Spinal cord (tissue), 10 donors: ENCODE results near the gene RYK. TPM values are rescaled to one million over a fixed set of nuclear protein-coding genes. Genes with fewer than 3 reads are reported as not detected.

Source experiments
- DNase-seq, 6 donors: peaks; one replicate each; pipeline versions ENCODE4 v3.0.0 to v3.0.0-alpha.2; 2013 to 2015; ENCODE audit warnings: low spot score in 6 of 6, low read depth in 4 of 6
- H3K27ac ChIP-seq: one replicate; pipeline ENCODE4 v1.5.1; 2013; ENCODE audit warnings: low read depth, low read length, control low read depth
- H3K27me3 ChIP-seq: one replicate; pipeline ENCODE4 v1.6.1; 2013; ENCODE audit warnings: low read length; ENCODE audit not compliant: control insufficient read depth, insufficient read depth
- H3K36me3 ChIP-seq: one replicate; pipeline ENCODE4 v1.6.1; 2013; ENCODE audit warnings: low read length; ENCODE audit not compliant: control insufficient read depth, insufficient read depth
- H3K4me1 ChIP-seq: one replicate; pipeline ENCODE4 v1.6.1; 2013; ENCODE audit warnings: low read length; ENCODE audit not compliant: control insufficient read depth, insufficient read depth
- H3K4me3 ChIP-seq: one replicate; pipeline ENCODE4 v1.5.1; 2013; ENCODE audit warnings: low read depth, low read length, control low read depth
- H3K9me3 ChIP-seq: one replicate; pipeline ENCODE4 v1.6.1; 2013; ENCODE audit warnings: low read length; ENCODE audit not compliant: control insufficient read depth, insufficient read depth
- WGBS: methylation state at CpG from one replicate; pipeline ENCODE4 v1.1.5; 2013; ENCODE audit warnings: missing lambda C conversion rate; ENCODE audit not compliant: insufficient coverage; 5-methylcytosine and 5-hydroxymethylcytosine counted together
- polyA plus RNA-seq, 2 donors: library from polyadenylated mRNA; unstranded; fragments of 120-200 nt; gene quantifications; one replicate each; pipeline ENCODE4 v1.2.1, GENCODE V29; 2013; ENCODE audit not compliant: insufficient read length in 2 of 2
- total RNA-seq, 2 donors: library from RNA; depleted of rRNA in 1 of 2; stranded (reverse); fragments of 120-200 nt in 1 of 2; fragments of >200 nt in 1 of 2; gene quantifications; one replicate each; pipeline versions ENCODE4 v1.2.3 to v1.2.4, GENCODE V29; 2013 to 2014
- donor health status: healthy.

RYK gene
- total and polyA plus RNA-seq, 4 donors, result 39.6 to 92.2 (median 66.2) TPM

DNA sequence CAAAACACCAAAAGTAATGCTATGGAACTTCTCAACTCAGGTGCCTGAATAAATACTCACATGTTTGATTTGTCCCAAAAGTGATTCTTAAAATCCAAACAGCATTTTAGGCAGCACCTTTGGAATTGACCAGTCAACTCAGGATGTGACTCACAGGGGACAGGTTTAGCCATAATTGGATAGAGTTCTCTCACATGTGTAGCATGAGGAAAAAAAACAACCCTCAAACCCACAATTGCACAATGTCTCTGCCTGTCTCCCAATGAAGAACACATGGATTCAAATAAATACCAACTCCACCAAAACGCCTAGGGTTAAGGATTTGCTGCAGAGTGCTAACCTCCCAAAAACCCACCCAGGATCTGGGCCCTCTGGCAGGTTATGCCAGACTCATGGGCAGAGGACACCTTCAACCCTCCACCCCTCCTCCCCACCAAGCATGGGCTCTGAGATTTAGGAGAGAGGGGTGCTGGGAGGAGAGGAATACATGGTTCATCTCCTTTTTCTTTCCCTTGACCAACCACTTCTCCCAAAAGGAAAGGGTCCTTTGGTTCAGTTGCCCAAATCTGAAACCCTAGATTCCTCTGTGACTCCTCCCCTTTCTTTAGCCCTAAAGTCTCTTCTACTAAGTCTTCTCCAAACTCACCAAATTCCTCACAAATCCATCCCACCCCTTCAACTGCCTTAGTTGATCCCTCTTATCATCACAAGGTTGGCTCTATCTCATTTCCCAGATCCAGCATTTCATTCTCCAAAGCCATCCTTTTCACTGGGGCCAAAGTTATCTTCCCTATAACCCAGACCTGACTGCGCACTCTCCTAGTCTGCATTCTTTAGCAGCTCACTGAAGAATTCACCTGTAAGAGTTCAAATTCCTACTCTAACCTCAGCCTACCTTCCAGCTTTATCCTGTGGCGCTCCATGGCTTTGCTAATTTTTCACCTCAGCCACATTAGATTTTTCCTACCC is 7.7 kb downstream of the RYK start:
- WGBS, result 100% methylated on average over 3 of the region's 3 CpGs
- no peaks in the 10 kb centered on the region for H3K4me1 ChIP-seq

DNA sequence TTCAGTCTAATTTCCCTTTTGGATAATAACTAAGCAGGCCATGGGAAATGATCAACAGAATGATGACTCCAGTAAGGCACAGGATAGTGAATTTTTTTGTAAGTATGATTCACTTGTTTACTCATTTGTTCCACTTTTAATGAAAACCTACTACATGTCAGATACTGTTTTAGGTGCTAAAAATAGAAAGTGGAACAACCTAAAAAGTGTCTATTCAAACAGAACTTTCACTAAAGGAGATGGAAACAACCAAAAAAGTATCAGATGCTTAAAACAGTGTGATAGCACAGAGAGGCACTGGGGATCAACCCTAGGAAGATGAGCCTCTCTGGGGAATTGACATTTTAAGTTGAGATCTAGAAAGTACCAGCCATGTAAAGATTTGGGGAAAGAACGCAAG is 11.1 kb downstream of the RYK start:
- no peaks in the 10 kb centered on the region for H3K4me1 ChIP-seq
- WGBS, result 100% methylated on average over 1 of the region's 1 CpG
- DNase-seq, result no peak
- H3K27me3 ChIP-seq, result no peaks in the 10 kb centered on the region
- H3K36me3 ChIP-seq, result no peaks in the 10 kb centered on the region
- no peaks in the 10 kb centered on the region for H3K9me3 ChIP-seq
- no peak overlapping the region for H3K27ac ChIP-seq
- no peak overlapping the region for H3K4me3 ChIP-seq

More for the DNA sequence above, 7.7 kb downstream of the RYK start:
- H3K4me3 ChIP-seq, result no peak overlapping the region
- H3K9me3 ChIP-seq, result no peaks in the 10 kb centered on the region
- no peak for DNase-seq
- H3K27ac ChIP-seq, result no peak overlapping the region
- H3K36me3 ChIP-seq, result no peaks in the 10 kb centered on the region
- no peaks in the 10 kb centered on the region for H3K27me3 ChIP-seq

GRCh38 chr3:134237454-134238145 is 13.1 kb downstream of the RYK start:
- Histone ChIP-seq H3K4me1 (no peaks in the 10 kb centered on the region), H3K27me3 (no peaks in the 10 kb centered on the region), H3K36me3 (no peaks in the 10 kb centered on the region), H3K4me3 (no peak overlapping the region), H3K27ac (no peak overlapping the region), H3K9me3 (no peaks in the 10 kb centered on the region)
- DNase-seq, result no peak
- 94% methylated on average over 2 of the region's 4 CpGs for WGBS

GRCh38 chr3:134236505-134237170 is 14.0 kb downstream of the RYK start:
- H3K36me3 ChIP-seq, result no peaks in the 10 kb centered on the region
- no peaks in the 10 kb centered on the region for H3K9me3 ChIP-seq
- 63% methylated on average over 1 of the region's 3 CpGs for WGBS
- no peak overlapping the region for H3K27ac ChIP-seq
- H3K4me1 ChIP-seq, result no peaks in the 10 kb centered on the region
- H3K27me3 ChIP-seq, result no peaks in the 10 kb centered on the region
- peak in 1 of 6 donors; percentile 22 for DNase-seq
- no peak overlapping the region for H3K4me3 ChIP-seq

DNA sequence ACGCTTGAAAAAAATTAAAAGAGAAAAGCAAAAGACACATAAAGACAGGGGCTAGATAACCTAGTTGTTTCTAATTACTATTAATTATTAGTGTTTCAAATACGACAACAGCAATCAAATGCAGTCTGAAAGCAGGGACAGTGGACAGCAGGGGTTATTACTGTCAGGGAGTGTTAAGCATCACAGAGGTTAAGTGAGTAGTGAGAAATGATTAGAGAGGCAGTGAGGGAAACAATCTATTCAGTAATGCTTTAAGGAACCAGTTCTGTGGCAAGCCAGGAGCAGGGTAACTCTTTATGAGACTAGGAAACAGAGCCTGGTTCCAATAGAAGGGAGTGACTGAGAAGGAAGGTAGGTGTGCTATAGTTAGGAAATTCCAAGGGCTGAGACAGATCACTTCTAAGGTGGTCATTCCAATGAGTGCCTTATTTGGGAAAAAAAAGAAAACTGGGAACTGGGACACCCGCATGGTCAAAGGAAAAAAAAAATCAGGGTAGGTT is 15.0 kb downstream of the RYK start:
- no peak for DNase-seq
- 94% methylated on average over 1 of the region's 3 CpGs for WGBS
- Histone ChIP-seq H3K27me3 (no peaks in the 10 kb centered on the region), H3K27ac (no peak overlapping the region), H3K4me3 (no peak overlapping the region), H3K9me3 (no peaks in the 10 kb centered on the region), H3K36me3 (no peaks in the 10 kb centered on the region), H3K4me1 (no peaks in the 10 kb centered on the region)

DNA sequence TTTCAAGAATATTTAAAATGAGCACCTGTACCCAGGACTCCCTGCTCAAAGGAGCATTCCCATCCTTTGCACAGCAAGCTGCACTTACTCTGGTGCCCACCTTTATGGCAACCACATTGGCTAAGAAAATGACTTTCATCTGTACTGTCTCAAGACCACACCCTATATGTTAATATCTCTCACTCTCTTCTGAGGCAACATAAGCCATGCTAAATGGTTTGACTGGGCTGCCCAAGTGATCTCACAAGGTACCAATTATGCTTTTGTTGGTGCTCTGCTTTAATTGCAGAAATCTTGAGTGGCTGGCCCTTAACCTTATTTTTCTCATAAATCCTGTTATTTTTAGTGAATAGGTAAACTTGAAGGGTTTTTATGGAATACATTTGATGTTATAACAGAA is 17.7 kb downstream of the RYK start:
- H3K36me3 ChIP-seq, result no peaks in the 10 kb centered on the region
- H3K27me3 ChIP-seq, result no peaks in the 10 kb centered on the region
- H3K9me3 ChIP-seq, result no peaks in the 10 kb centered on the region
- no peak overlapping the region for H3K27ac ChIP-seq
- DNase-seq, result no peak
- no peaks in the 10 kb centered on the region for H3K4me1 ChIP-seq
- no peak overlapping the region for H3K4me3 ChIP-seq

DNA sequence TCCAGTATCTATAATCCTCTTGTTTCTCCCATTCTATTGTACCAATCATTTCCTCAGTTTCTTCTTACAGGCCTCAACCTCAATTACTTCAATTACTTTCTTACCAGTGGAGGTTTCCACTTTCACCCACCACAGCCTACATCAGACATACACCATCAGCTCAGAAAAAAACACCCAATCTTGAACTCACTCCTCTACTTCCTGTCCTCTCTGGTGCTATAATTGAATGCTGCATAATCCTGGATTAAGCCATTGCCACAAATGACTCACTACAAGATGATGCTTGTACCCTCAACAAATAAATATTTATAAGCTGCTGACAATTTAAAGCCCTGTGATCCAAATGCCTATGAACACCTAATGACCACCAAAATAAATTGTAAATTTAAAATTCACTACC is 18.5 kb downstream of the RYK start:
- no peak for DNase-seq
- H3K9me3 ChIP-seq, result no peaks in the 10 kb centered on the region

GRCh38 chr3:134231131-134231530 is 19.5 kb downstream of the RYK start:
- Histone ChIP-seq H3K9me3 (no peaks in the 10 kb centered on the region), H3K27ac (no peak overlapping the region), H3K4me3 (no peak overlapping the region), H3K4me1 (no peaks in the 10 kb centered on the region), H3K27me3 (no peaks in the 10 kb centered on the region), H3K36me3 (no peaks in the 10 kb centered on the region)
- no peak for DNase-seq
- WGBS, result 80% methylated on average over 1 of the region's 3 CpGs

More for the DNA sequence above, 18.5 kb downstream of the RYK start:
- Histone ChIP-seq H3K27me3 (no peaks in the 10 kb centered on the region), H3K4me1 (no peaks in the 10 kb centered on the region), H3K36me3 (no peaks in the 10 kb centered on the region), H3K4me3 (no peak overlapping the region), H3K27ac (no peak overlapping the region)

DNA sequence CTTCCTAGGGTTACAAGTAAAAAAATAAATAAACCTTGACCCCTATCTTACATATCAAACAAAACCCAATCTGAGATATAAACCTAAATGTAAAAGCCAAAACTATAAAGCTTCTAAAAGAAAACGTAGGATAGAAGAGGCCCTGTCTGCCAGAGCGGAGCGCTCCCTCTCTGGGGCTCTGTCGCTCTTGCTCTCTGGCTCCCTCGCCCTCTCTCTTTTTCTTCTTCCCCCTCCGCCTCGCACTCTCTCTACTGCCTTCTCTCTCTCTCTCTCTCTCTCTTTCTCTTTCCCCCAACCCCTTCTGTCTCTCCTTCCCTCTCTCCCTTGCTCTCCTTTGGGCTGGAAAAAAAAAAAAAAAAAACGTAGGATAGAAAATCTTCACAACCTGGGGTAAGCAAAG is 21.6 kb downstream of the RYK start:
- Histone ChIP-seq H3K27me3 (no peaks in the 10 kb centered on the region), H3K4me3 (no peak overlapping the region), H3K4me1 (no peaks in the 10 kb centered on the region), H3K27ac (no peak overlapping the region), H3K9me3 (no peaks in the 10 kb centered on the region), H3K36me3 (no peaks in the 10 kb centered on the region)
- DNase-seq, result no peak
- 98% methylated on average over 7 of the region's 8 CpGs for WGBS
